H9 (cell line): Measurements from ENCODE around the gene LEKR1. TPM values are rescaled to one million over a fixed set of nuclear protein-coding genes. Genes with fewer than 3 reads are reported as not detected.

ENCODE experiments used
- DNase-seq: peaks from one replicate; pipeline ENCODE4 v3.0.0-alpha.2; 2017
- H2AFZ ChIP-seq: one replicate; pipeline ENCODE4 v1.6.1; 2013; ENCODE audit warnings: mild to moderate bottlenecking, low read length, control low read depth, moderate library complexity
- H2AK5ac ChIP-seq: 2 replicates; pipeline ENCODE4 v1.6.1; 2013; ENCODE audit warnings: low read length, control low read depth, mixed read lengths; ENCODE audit not compliant: insufficient read length
- H2BK120ac ChIP-seq: one replicate; pipeline ENCODE4 v1.6.1; 2013; ENCODE audit warnings: low read depth, mild to moderate bottlenecking, low read length, control low read depth, inconsistent platforms; ENCODE audit not compliant: poor library complexity, severe bottlenecking
- H2BK12ac ChIP-seq: 2 replicates; pipeline ENCODE4 v1.6.1; 2013; ENCODE audit warnings: low read length, control low read depth, mixed read lengths, low read depth; ENCODE audit not compliant: insufficient read length
- H2BK15ac ChIP-seq: 2 replicates; pipeline ENCODE4 v1.6.1; 2013; ENCODE audit warnings: low read depth, low read length, control low read depth
- H2BK20ac ChIP-seq: one replicate; pipeline ENCODE4 v1.6.1; 2013; ENCODE audit warnings: low read depth, mild to moderate bottlenecking, low read length, control low read depth, inconsistent platforms; ENCODE audit not compliant: poor library complexity, severe bottlenecking
- H2BK5ac ChIP-seq: 2 replicates; pipeline ENCODE4 v1.6.1; 2013; ENCODE audit warnings: low read length, control low read depth, mixed read lengths; ENCODE audit not compliant: insufficient read length
- H3K14ac ChIP-seq: 2 replicates; pipeline ENCODE4 v1.6.1; 2013; ENCODE audit warnings: low read length, control low read depth; ENCODE audit not compliant: insufficient read depth
- H3K18ac ChIP-seq: 2 replicates; pipeline ENCODE4 v1.6.1; 2013; ENCODE audit warnings: low read depth, mild to moderate bottlenecking, mixed read lengths, low read length, control low read depth; ENCODE audit not compliant: insufficient read length
- H3K23ac ChIP-seq: 2 replicates; pipeline ENCODE4 v1.6.1; 2013; ENCODE audit warnings: low read length, control low read depth, mixed read lengths, low read depth; ENCODE audit not compliant: insufficient read length
- H3K23me2 ChIP-seq: 2 replicates; pipeline ENCODE4 v1.6.1; 2013; ENCODE audit warnings: low read depth, mild to moderate bottlenecking, mixed read lengths, low read length, control low read depth; ENCODE audit not compliant: insufficient read length, poor library complexity, severe bottlenecking
- H3K27ac ChIP-seq: 2 replicates; pipeline ENCODE4 v1.5.1; 2013; ENCODE audit warnings: low read length, control low read depth, mixed read lengths, low read depth; ENCODE audit not compliant: insufficient read length
- H3K27me3 ChIP-seq: 2 replicates; pipeline ENCODE4 v1.6.1; 2013; ENCODE audit warnings: low read length, control low read depth, inconsistent platforms; ENCODE audit not compliant: insufficient read depth
- H3K4ac ChIP-seq: 2 replicates; pipeline ENCODE4 v1.6.1; 2013; ENCODE audit warnings: low read depth, mild to moderate bottlenecking, control low read depth, inconsistent platforms, low read length, moderate library complexity
- H3K4me1 ChIP-seq: 2 replicates; pipeline ENCODE4 v1.6.1; 2013; ENCODE audit warnings: low read length, control low read depth, inconsistent platforms; ENCODE audit not compliant: insufficient read depth
- H3K4me2 ChIP-seq: 2 replicates; pipeline ENCODE4 v1.6.1; 2013; ENCODE audit warnings: low read length, control low read depth, mixed read lengths; ENCODE audit not compliant: insufficient read length, insufficient read depth
- H3K56ac ChIP-seq: 2 replicates; pipeline ENCODE4 v1.6.1; 2013; ENCODE audit warnings: low read depth, mild to moderate bottlenecking, mixed read lengths, low read length, control low read depth; ENCODE audit not compliant: insufficient read length
- H3K79me1 ChIP-seq: 2 replicates; pipeline ENCODE4 v1.6.1; 2013; ENCODE audit warnings: low read depth, mild to moderate bottlenecking, moderate library complexity, low read length, control low read depth, inconsistent platforms; ENCODE audit not compliant: insufficient read depth, poor library complexity, severe bottlenecking
- H3K79me2 ChIP-seq: 2 replicates; pipeline ENCODE4 v1.6.1; 2013; ENCODE audit warnings: low read length, control low read depth, inconsistent platforms; ENCODE audit not compliant: insufficient read depth
- H3K9ac ChIP-seq: 2 replicates; pipeline ENCODE4 v1.6.1; 2013; ENCODE audit warnings: low read length, control low read depth, mixed read lengths; ENCODE audit not compliant: insufficient read length; ENCODE audit errors: extremely low read depth
- H3K9me3 ChIP-seq: one replicate; pipeline ENCODE4 v1.6.1; 2013; ENCODE audit warnings: low read depth, low read length, inconsistent platforms; ENCODE audit not compliant: control insufficient read depth
- H3T11ph ChIP-seq: one replicate; pipeline ENCODE4 v1.6.1; 2013; ENCODE audit warnings: mild to moderate bottlenecking, low read length, control low read depth, inconsistent platforms
- H4K20me1 ChIP-seq: one replicate; pipeline ENCODE4 v1.6.1; 2013; ENCODE audit not compliant: control insufficient read depth, insufficient read length, insufficient read depth
- H4K5ac ChIP-seq: 2 replicates; pipeline ENCODE4 v1.6.1; 2013; ENCODE audit warnings: low read depth, mild to moderate bottlenecking, mixed read lengths, low read length, control low read depth; ENCODE audit not compliant: insufficient read length
- H4K8ac ChIP-seq: replicated peaks from 2 replicates; pipeline ENCODE4 v1.6.1; 2013; ENCODE audit warnings: low read length, control low read depth, mixed read lengths, low read depth; ENCODE audit not compliant: insufficient read length
- H4K91ac ChIP-seq: 2 replicates; pipeline ENCODE4 v1.6.1; 2013; ENCODE audit warnings: low read depth, mild to moderate bottlenecking, moderate library complexity, mixed read lengths, low read length, control low read depth; ENCODE audit not compliant: insufficient read length
- H3K27ac Mint-ChIP-seq, 3 experiments: 2 replicates in 2 of 3; 3 replicates in 1 of 3; pipeline ENCODE4 v1.8.0; 2020 to 2021; ENCODE audit warnings: mixed read lengths in 3 of 3, mild to moderate bottlenecking in 1 of 3, moderate library complexity in 1 of 3
- H3K27me3 Mint-ChIP-seq: 2 replicates; pipeline ENCODE4 v1.8.0; 2021; ENCODE audit warnings: low read depth, mild to moderate bottlenecking, moderate library complexity, mixed read lengths
- H3K36me3 Mint-ChIP-seq, 3 experiments: 2 replicates in 2 of 3; 3 replicates in 1 of 3; pipeline ENCODE4 v1.8.0; 2020 to 2021; ENCODE audit warnings: low read depth in 3 of 3, mixed read lengths in 3 of 3; ENCODE audit not compliant: insufficient read depth in 1 of 3
- H3K4me1 Mint-ChIP-seq, 2 experiments: 2 replicates each; pipeline ENCODE4 v1.8.0; 2020; ENCODE audit warnings: mixed read lengths in 2 of 2
- H3K4me3 Mint-ChIP-seq, 2 experiments: 2 replicates in 1 of 2; 3 replicates in 1 of 2; pipeline ENCODE4 v1.8.0; 2020 to 2021; ENCODE audit warnings: mild to moderate bottlenecking in 2 of 2, mixed read lengths in 2 of 2, moderate library complexity in 1 of 2
- H3K9me3 Mint-ChIP-seq, 2 experiments: 2 replicates in 1 of 2; 3 replicates in 1 of 2; pipeline ENCODE4 v1.8.0; 2020; ENCODE audit warnings: mild to moderate bottlenecking in 2 of 2, mixed read lengths in 2 of 2, moderate library complexity in 1 of 2
- CTCF ChIP-seq: fragments of 200-600 bp; sonication (generic); conservative IDR thresholded peaks from 3 replicates; pipeline ENCODE4 v1.8.0; 2021; ENCODE audit warnings: antibody characterized with exemption, mild to moderate bottlenecking
- WGBS: extraction: QIAGEN DNeasy Blood & Tissue Kit; methylation state at CpG from one replicate; pipeline ENCODE4 v1.1.7; 2013; ENCODE audit warnings: missing lambda C conversion rate, low lambda C conversion rate, mixed read lengths; ENCODE audit not compliant: insufficient read length; ENCODE audit errors: extremely low coverage; 5-methylcytosine and 5-hydroxymethylcytosine counted together
- total RNA-seq: library from RNA; stranded (reverse); gene quantifications from 2 replicates; pipeline ENCODE4 v1.2.1, GENCODE V29; 2021

The LEKR1 gene
- total RNA-seq, 1 experiment from 2014 or later = not detected

DNA sequence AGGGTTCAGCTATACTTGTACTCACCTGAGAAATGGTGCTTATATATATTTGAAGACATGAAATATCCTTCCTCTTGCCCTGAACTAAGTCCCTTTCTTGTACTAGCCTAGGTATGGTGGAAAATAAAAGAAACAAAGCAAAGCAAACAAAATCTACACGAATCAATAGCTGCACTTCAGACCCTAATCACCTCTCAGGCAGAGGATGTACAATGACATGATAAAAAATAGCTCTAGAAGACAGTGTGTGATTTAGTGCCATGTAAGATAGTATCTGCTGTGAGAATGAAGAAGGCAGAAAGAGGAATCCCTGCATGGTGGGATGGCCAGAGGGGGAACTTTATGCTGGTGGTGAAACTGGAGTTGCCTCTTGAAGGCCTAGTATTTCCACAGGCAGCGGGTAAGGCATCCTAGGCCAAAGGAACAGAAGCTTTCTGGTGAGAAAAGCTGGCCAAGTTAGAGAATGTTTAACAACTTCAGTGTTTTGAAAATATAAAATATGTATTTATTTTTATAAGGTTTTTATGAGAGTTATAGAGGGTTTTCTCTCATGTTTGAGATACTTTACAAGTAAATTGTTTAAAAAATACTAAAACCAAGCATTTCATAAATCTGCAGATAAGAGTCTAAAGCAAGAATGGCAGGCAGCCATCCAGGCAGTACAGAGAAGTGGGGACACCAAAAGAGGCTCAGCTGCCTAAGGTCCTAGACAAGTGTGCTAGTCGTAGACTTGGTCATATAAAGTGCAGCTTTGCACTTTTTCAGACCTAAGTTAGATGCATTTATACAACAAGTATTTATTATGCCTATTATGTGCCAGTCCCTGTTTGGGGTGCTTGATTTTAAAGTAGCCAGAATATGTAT lies 14.9 kb downstream of the LEKR1 start:
- Histone ChIP-seq H3K4ac (no peak overlapping the region), H2AFZ (no peak overlapping the region), H3K23ac (no peak overlapping the region), H3K14ac (no peak overlapping the region), H3K4me1 (no peaks in the 10 kb centered on the region), H2BK12ac (no peak overlapping the region), H3K18ac (no peak overlapping the region), H3K9me3 (no peaks in the 10 kb centered on the region), H3K27ac (no peak overlapping the region), H3K79me1 (no peaks in the 10 kb centered on the region), H4K20me1 (no peaks in the 10 kb centered on the region), H3K4me2 (no peak overlapping the region), H2AK5ac (no peak overlapping the region), H3T11ph (no peak overlapping the region), H3K27me3 (no peaks in the 10 kb centered on the region), H3K9ac (no peak overlapping the region), H4K91ac (no peak overlapping the region), H2BK15ac (no peak overlapping the region), H2BK20ac (no peak overlapping the region), H3K23me2 (no peaks in the 10 kb centered on the region), H3K56ac (no peak overlapping the region), H3K79me2 (no peaks in the 10 kb centered on the region), H2BK120ac (no peak overlapping the region), H2BK5ac (no peak overlapping the region), H4K5ac (no peak overlapping the region), H4K8ac (no peak overlapping the region)
- no CpG with 5 or more reads among the region's 3 CpGs for WGBS
- TF ChIP-seq CTCF = no peak
- H3K27ac Mint-ChIP-seq = no peak overlapping the region
- DNase-seq = no peak
- H3K4me3 Mint-ChIP-seq = no peak overlapping the region
- peaks cover 13 to 25% of the 10 kb centered on the region in 2 experiments for H3K4me1 Mint-ChIP-seq
- H3K36me3 Mint-ChIP-seq = no peaks in the 10 kb centered on the region; a peak in 1 of 7 replicates
- H3K9me3 Mint-ChIP-seq = no peaks in the 10 kb centered on the region; a peak in 1 of 5 replicates
- peaks cover 10% of the 10 kb centered on the region for H3K27me3 Mint-ChIP-seq
